ENCODE data around the gene NTNG1. TPM values are rescaled to one million over a fixed set of nuclear protein-coding genes. Genes with fewer than 3 reads are reported as not detected.
A peak's percentile ranks its signal among the peaks of the same experiment; 100 is the strongest.

The NTNG1 gene
- total and polyA plus RNA-seq, 5 donors from 2014 or later, result not detected

DNA sequence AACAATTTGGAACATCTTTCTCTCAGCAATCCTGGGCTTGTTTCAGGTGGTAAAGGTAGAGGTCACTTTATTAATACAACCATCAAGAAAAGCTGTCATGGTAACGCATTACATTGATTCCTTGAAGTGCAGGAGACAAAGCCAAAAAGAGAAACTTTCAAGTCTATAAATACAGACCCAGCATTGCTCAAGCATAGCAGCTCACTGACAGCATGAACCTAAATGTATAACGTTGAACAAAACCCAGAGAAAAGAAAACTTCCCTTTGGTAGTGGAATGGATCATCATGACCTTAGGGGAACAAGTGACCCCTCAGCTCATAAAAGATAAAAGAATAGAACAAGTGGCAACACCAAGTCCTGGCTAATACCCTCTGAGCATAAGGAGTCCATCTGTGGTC is 332.2 kb downstream of the NTNG1 start:
- Mint-ChIP-seq H3K4me3 (no peak overlapping the region), H3K9me3 (peaks cover 0 to 2% (median 0%) of the 10 kb centered on the region in 7 donors), H3K27me3 (no peaks in the 10 kb centered on the region), H3K4me1 (peaks cover 0 to 3% (median 0%) of the 10 kb centered on the region in 4 donors), H3K27ac (no peak overlapping the region), H3K36me3 (no peaks in the 10 kb centered on the region)
- Histone ChIP-seq H3K4me3 (ENCODE audit: low read depth, low read length) (no peak overlapping the region), H3K4me1 (ENCODE audit: control insufficient read depth, insufficient read depth, low read length, poor library complexity, severe bottlenecking) (no peaks in the 10 kb centered on the region), H3K27me3 (ENCODE audit: control insufficient read depth, insufficient read depth, low read length) (no peaks in the 10 kb centered on the region), H3K36me3 (ENCODE audit: control insufficient read depth, insufficient read depth, low read length) (no peaks in the 10 kb centered on the region), H3K27ac (ENCODE audit: insufficient read depth, low read length, poor library complexity, severe bottlenecking) (no peak overlapping the region), H3K9me3 (ENCODE audit: control insufficient read depth in 2 of 2, low read length in 2 of 2) (no peaks in the 10 kb centered on the region)
- ATAC-seq (ENCODE audit: low read depth in 2 of 2), result no peak
- no peak for DNase-seq

DNA sequence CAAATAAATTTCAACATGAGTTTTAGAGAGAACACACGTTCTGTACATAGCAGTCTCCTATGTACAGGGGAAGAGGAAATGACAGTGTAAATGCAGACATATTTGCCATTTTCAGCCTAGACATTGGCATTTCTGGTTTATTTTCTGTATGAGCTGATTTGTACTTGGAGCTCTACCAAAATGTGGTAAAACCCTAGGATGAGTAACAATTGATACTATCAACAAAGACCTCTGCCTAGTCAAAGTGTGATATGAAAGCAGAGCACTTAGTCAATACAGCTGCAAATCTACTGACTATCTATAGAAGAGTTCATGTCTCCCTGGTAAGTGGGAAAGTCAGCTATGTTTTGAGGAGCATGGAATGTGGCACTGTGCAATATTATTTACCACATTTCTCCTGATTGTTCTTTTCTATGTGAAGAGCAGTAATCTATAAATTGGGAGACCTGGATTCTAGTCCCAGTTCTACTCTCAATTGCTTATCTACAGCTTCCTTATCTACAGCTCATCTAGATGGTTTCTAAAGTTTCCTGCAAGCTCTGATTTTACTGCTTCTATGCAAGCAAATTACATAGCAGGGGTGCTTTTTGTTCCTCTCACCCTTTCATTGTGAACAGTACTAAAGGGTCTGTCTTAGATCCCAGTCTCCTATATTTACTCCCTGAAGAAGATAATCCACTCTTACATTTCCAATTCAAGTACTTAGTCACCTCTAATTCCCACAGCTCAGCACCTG is 334.2 kb downstream of the NTNG1 start:
- peaks cover 0 to 2% (median 0%) of the 10 kb centered on the region in 7 donors for H3K9me3 Mint-ChIP-seq
- no peaks in the 10 kb centered on the region for H3K36me3 Mint-ChIP-seq
- H3K27me3 Mint-ChIP-seq, result peaks cover 9% of the 10 kb centered on the region
- Histone ChIP-seq H3K36me3 (ENCODE audit: control insufficient read depth, insufficient read depth, low read length) (no peaks in the 10 kb centered on the region), H3K4me3 (ENCODE audit: low read depth, low read length) (no peak overlapping the region), H3K27ac (ENCODE audit: insufficient read depth, low read length, poor library complexity, severe bottlenecking) (no peak overlapping the region), H3K9me3 (ENCODE audit: control insufficient read depth in 2 of 2, low read length in 2 of 2) (no peaks in the 10 kb centered on the region), H3K4me1 (ENCODE audit: control insufficient read depth, insufficient read depth, low read length, poor library complexity, severe bottlenecking) (no peaks in the 10 kb centered on the region), H3K27me3 (ENCODE audit: control insufficient read depth, insufficient read depth, low read length) (peaks cover 4% of the 10 kb centered on the region)
- H3K4me3 Mint-ChIP-seq, result no peak overlapping the region
- no peak for ATAC-seq (ENCODE audit: low read depth in 2 of 2)
- H3K4me1 Mint-ChIP-seq, result peaks cover 0 to 3% (median 0%) of the 10 kb centered on the region in 4 donors
- no peak overlapping the region for H3K27ac Mint-ChIP-seq
- DNase-seq, result no peak

GRCh38 chr1:107477233-107477632 is 336.4 kb downstream of the NTNG1 start:
- no peaks in the 10 kb centered on the region for H3K9me3 ChIP-seq (ENCODE audit: control insufficient read depth in 2 of 2, low read length in 2 of 2)
- no peak overlapping the region for H3K27ac ChIP-seq (ENCODE audit: insufficient read depth, low read length, poor library complexity, severe bottlenecking)
- H3K4me3 ChIP-seq (ENCODE audit: low read depth, low read length), result no peak overlapping the region
- H3K36me3 ChIP-seq (ENCODE audit: control insufficient read depth, insufficient read depth, low read length), result no peaks in the 10 kb centered on the region
- DNase-seq, result peak in 1 of 3 donors; percentile 14
- Mint-ChIP-seq H3K4me1 (peaks cover 0 to 5% (median 0%) of the 10 kb centered on the region in 4 donors), H3K27me3 (peaks cover 22% of the 10 kb centered on the region), H3K36me3 (no peaks in the 10 kb centered on the region), H3K4me3 (no peak overlapping the region), H3K27ac (no peak overlapping the region), H3K9me3 (peaks cover 0 to 2% (median 0%) of the 10 kb centered on the region in 7 donors)
- no peaks in the 10 kb centered on the region for H3K4me1 ChIP-seq (ENCODE audit: control insufficient read depth, insufficient read depth, low read length, poor library complexity, severe bottlenecking)
- ATAC-seq (ENCODE audit: low read depth in 2 of 2), result no peak
- peaks cover 10% of the 10 kb centered on the region for H3K27me3 ChIP-seq (ENCODE audit: control insufficient read depth, insufficient read depth, low read length)

- H3K4me3 Mint-ChIP-seq, result no peak overlapping the region
- H3K27ac Mint-ChIP-seq, result no peak overlapping the region
- H3K36me3 Mint-ChIP-seq, result no peaks in the 10 kb centered on the region
- Histone ChIP-seq H3K4me1 (ENCODE audit: control insufficient read depth, insufficient read depth, low read length, poor library complexity, severe bottlenecking) (no peaks in the 10 kb centered on the region), H3K27ac (ENCODE audit: insufficient read depth, low read length, poor library complexity, severe bottlenecking) (no peak overlapping the region), H3K36me3 (ENCODE audit: control insufficient read depth, insufficient read depth, low read length) (no peaks in the 10 kb centered on the region), H3K4me3 (ENCODE audit: low read depth, low read length) (no peak overlapping the region), H3K27me3 (ENCODE audit: control insufficient read depth, insufficient read depth, low read length) (peaks cover 10% of the 10 kb centered on the region), H3K9me3 (ENCODE audit: control insufficient read depth in 2 of 2, low read length in 2 of 2) (no peaks in the 10 kb centered on the region)
- peaks cover 0 to 5% (median 0%) of the 10 kb centered on the region in 4 donors for H3K4me1 Mint-ChIP-seq
- H3K9me3 Mint-ChIP-seq, result peaks cover 0 to 2% (median 0%) of the 10 kb centered on the region in 7 donors
- DNase-seq, result no peak
- peaks cover 38% of the 10 kb centered on the region for H3K27me3 Mint-ChIP-seq
- ATAC-seq (ENCODE audit: low read depth in 2 of 2), result no peak
Observed at GRCh38 chr1:107479865-107480350, 339.1 kb downstream of the NTNG1 start.

DNA sequence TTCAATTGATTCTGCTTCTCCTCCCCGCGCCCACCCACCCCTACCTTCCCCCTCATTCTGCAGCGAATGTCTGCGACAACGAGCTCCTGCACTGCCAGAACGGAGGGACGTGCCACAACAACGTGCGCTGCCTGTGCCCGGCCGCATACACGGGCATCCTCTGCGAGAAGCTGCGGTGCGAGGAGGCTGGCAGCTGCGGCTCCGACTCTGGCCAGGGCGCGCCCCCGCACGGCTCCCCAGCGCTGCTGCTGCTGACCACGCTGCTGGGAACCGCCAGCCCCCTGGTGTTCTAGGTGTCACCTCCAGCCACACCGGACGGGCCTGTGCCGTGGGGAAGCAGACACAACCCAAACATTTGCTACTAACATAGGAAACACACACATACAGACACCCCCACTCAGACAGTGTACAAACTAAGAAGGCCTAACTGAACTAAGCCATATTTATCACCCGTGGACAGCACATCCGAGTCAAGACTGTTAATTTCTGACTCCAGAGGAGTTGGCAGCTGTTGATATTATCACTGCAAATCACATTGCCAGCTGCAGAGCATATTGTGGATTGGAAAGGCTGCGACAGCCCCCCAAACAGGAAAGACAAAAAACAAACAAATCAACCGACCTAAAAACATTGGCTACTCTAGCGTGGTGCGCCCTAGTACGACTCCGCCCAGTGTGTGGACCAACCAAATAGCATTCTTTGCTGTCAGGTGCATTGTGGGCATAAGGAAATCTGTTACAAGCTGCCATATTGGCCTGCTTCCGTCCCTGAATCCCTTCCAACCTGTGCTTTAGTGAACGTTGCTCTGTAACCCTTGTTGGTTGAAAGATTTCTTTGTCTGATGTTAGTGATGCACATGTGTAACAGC is 339.9 kb downstream of the NTNG1 start:
- Histone ChIP-seq H3K4me1 (ENCODE audit: control insufficient read depth, insufficient read depth, low read length, poor library complexity, severe bottlenecking) (no peaks in the 10 kb centered on the region), H3K4me3 (ENCODE audit: low read depth, low read length) (no peak overlapping the region), H3K27ac (ENCODE audit: insufficient read depth, low read length, poor library complexity, severe bottlenecking) (no peak overlapping the region), H3K27me3 (ENCODE audit: control insufficient read depth, insufficient read depth, low read length) (peaks cover 10% of the 10 kb centered on the region), H3K36me3 (ENCODE audit: control insufficient read depth, insufficient read depth, low read length) (no peaks in the 10 kb centered on the region), H3K9me3 (ENCODE audit: control insufficient read depth in 2 of 2, low read length in 2 of 2) (no peaks in the 10 kb centered on the region)
- peak in 1 of 2 donors; percentile 31 for ATAC-seq (ENCODE audit: low read depth in 2 of 2)
- no peak for DNase-seq
- H3K36me3 Mint-ChIP-seq, result no peaks in the 10 kb centered on the region
- H3K27me3 Mint-ChIP-seq, result peaks cover 38% of the 10 kb centered on the region
- H3K4me3 Mint-ChIP-seq, result no peak overlapping the region
- H3K27ac Mint-ChIP-seq, result peak overlapping the region in 1 of 3 donors; percentile 38
- H3K9me3 Mint-ChIP-seq, result peaks cover 0 to 2% (median 0%) of the 10 kb centered on the region in 7 donors
- H3K4me1 Mint-ChIP-seq, result peaks cover 0 to 5% (median 0%) of the 10 kb centered on the region in 4 donors

- Histone ChIP-seq H3K9me3 (ENCODE audit: control insufficient read depth in 2 of 2, low read length in 2 of 2) (no peaks in the 10 kb centered on the region), H3K27me3 (ENCODE audit: control insufficient read depth, insufficient read depth, low read length) (peaks cover 10% of the 10 kb centered on the region), H3K27ac (ENCODE audit: insufficient read depth, low read length, poor library complexity, severe bottlenecking) (no peak overlapping the region), H3K36me3 (ENCODE audit: control insufficient read depth, insufficient read depth, low read length) (no peaks in the 10 kb centered on the region), H3K4me1 (ENCODE audit: control insufficient read depth, insufficient read depth, low read length, poor library complexity, severe bottlenecking) (no peaks in the 10 kb centered on the region), H3K4me3 (ENCODE audit: low read depth, low read length) (no peak overlapping the region)
- DNase-seq (no peak), ATAC-seq (ENCODE audit: low read depth in 2 of 2) (no peak)
- peaks cover 38% of the 10 kb centered on the region for H3K27me3 Mint-ChIP-seq
- no peak overlapping the region for H3K27ac Mint-ChIP-seq
- no peak overlapping the region for H3K4me3 Mint-ChIP-seq
- H3K36me3 Mint-ChIP-seq, result no peaks in the 10 kb centered on the region
- peaks cover 0 to 1% (median 0%) of the 10 kb centered on the region in 4 donors for H3K4me1 Mint-ChIP-seq
- no peaks in the 10 kb centered on the region for H3K9me3 Mint-ChIP-seq
Observed at GRCh38 chr1:107481756-107482384, 341.0 kb downstream of the NTNG1 start.

- H3K27me3 Mint-ChIP-seq, result peaks cover 38% of the 10 kb centered on the region
- no peaks in the 10 kb centered on the region for H3K36me3 Mint-ChIP-seq
- H3K9me3 Mint-ChIP-seq, result no peaks in the 10 kb centered on the region
- ATAC-seq (ENCODE audit: low read depth in 2 of 2) (no peak), DNase-seq (no peak)
- H3K36me3 ChIP-seq (ENCODE audit: control insufficient read depth, insufficient read depth, low read length), result no peaks in the 10 kb centered on the region
- no peaks in the 10 kb centered on the region for H3K4me1 ChIP-seq (ENCODE audit: control insufficient read depth, insufficient read depth, low read length, poor library complexity, severe bottlenecking)
- H3K4me3 ChIP-seq (ENCODE audit: low read depth, low read length), result no peak overlapping the region
- no peak overlapping the region for H3K27ac ChIP-seq (ENCODE audit: insufficient read depth, low read length, poor library complexity, severe bottlenecking)
- no peak overlapping the region for H3K4me3 Mint-ChIP-seq
- peaks cover 6% of the 10 kb centered on the region for H3K27me3 ChIP-seq (ENCODE audit: control insufficient read depth, insufficient read depth, low read length)
- peaks cover 0 to 1% (median 0%) of the 10 kb centered on the region in 4 donors for H3K4me1 Mint-ChIP-seq
- no peaks in the 10 kb centered on the region for H3K9me3 ChIP-seq (ENCODE audit: control insufficient read depth in 2 of 2, low read length in 2 of 2)
- no peak overlapping the region for H3K27ac Mint-ChIP-seq
Observed at GRCh38 chr1:107483949-107484348, 343.1 kb downstream of the NTNG1 start.
